Globus pallidus (tissue), 1 donor: ENCODE measurements around the gene LGR6.

ENCODE experiments used
- DNase-seq: peaks from one replicate; pipeline ENCODE4 v3.0.0-alpha.2; 2015; ENCODE audit warnings: low spot score

The LGR6 gene

GRCh38 chr1:202289009-202289408 lies 95.4 kb downstream of the LGR6 start:
- no peak for DNase-seq

DNA sequence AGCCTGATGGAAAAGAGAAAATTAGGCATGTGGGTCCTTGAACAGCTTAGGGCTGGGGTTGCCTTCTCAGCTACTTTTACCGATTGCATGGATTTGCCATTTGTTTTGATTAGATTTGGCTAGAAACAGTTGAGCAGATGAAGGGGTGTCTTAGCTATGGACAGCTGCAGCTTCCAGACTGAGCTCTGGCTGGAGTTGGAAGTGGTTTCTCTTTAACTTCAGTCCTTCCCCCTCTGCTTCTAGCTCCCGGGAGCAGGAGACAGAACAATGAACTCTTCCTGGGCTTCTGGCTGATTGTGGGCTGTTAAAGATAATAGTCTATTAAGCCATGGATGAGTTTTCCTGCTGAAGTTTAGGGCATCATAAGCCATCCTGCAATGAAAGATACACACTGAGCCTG lies 97.4 kb downstream of the LGR6 start:
- no peak for DNase-seq

DNA sequence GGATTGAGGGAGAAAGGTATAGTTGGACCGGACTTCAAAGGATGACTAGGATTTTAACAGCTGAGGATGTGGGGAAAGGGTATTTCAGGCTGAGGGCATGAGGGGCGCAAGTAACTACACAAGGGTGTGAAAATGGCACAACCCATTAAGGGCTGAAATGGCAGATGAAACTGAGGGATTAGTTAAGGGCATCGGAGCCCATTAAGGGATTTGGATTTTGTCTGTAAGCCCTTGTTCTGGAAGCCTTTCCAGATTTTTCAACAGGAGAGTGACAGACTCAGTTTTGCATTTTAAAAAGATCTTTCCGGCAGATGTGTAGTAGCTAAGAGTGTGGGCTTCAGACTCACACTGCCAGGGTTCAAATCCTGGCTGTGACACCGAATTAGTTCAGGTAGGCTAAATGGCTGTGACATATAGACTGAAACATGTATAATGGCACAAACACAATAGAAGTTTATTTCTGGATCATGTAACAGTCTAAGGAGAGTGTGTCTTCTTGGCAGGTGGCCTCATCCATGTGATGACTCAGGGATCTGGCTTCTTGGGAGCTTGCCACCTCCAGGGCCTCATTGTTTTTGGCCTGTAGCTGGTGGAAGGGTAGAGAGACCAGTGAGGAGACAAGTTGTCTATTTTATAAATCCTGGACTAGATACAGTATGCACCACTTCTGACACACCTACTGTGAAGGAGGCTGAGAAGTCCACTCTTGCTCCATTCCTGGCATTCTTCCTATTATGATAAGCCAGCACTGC lies 98.5 kb downstream of the LGR6 start:
- no peak for DNase-seq

DNA sequence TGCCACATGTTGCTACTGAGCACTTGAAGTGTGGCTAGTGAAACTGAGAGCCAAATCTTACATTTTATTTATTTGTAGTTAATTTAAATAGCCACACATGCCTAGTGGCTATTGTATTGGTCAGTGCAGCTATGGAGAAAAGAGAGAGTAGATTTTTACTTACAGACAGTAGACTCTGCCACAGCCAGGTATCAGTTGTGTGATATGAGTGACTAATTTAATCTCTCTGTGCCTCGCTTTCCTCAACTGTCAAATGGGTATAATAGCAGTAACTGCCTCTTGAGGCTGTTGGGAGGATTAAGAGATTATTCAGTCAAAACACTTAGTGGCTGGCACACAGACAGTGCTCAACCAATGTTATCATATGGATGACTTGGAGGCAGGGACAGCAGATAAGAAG lies 99.2 kb downstream of the LGR6 start:
- DNase-seq = no peak

DNA sequence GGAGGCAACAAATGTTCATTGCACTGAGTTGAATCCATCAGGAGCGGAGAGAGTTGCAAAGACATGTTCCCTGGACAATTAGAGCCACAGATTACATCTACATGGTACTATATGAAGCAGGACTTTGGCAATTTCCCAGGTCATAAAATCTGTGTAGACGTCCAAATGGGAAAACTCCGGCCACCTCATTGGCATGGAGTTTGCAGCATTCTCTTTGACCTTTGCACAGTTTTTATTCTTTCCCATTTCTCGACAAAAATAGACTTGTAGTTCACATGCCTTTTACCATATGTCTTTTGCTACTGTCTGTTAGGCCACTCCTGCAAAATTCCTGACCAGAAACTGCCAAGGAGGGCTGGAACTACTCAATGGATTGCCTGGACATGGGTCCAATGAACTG lies 100.0 kb downstream of the LGR6 start:
- no peak for DNase-seq

- no peak for DNase-seq
Measured at GRCh38 chr1:202302166-202302565, 108.6 kb downstream of the LGR6 start.

DNA sequence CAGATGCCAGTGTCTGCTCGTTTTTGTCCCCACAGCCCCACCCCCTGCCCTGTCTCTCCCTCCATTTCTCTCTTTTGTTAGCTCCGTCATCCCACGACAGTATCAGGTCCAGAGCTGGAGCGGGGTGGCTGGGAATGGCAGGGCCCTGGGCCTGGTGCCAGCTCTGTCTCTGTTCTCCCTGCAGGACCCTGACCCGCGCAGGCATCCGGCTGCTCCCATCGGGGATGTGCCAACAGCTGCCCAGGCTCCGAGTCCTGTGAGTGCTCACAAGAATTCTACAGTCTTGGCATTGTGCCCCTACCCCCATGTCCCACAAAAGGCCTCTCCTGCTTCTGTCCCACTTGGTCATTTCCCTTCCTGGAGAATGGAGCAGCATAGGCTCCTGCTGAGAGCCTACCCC lies 110.8 kb downstream of the LGR6 start:
- DNase-seq = no peak

DNA sequence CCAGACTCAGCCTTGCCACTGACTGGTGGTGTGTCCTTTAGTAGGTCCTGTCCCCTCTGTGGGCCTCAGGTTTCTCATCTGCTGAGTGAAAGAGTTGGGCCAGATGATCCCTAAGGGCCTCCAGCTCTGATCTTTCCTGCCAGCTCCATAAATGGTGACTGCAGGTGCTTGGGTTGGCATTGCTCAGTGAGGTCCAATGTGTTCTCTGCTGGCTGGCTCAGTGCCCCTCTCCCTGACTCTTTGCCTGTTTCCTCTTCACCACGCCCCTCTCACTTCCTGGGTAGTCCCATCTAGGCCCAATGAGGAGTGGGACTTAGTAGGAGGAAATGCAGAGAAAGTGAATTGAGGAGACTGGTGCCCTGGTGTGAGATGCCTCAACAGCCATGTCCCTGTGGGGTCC lies 111.6 kb downstream of the LGR6 start:
- no peak for DNase-seq

GRCh38 chr1:202306535-202307345 lies 113.1 kb downstream of the LGR6 start:
- peak; percentile 20 for DNase-seq

GRCh38 chr1:202310071-202310725 lies 116.6 kb downstream of the LGR6 start:
- no peak for DNase-seq

DNA sequence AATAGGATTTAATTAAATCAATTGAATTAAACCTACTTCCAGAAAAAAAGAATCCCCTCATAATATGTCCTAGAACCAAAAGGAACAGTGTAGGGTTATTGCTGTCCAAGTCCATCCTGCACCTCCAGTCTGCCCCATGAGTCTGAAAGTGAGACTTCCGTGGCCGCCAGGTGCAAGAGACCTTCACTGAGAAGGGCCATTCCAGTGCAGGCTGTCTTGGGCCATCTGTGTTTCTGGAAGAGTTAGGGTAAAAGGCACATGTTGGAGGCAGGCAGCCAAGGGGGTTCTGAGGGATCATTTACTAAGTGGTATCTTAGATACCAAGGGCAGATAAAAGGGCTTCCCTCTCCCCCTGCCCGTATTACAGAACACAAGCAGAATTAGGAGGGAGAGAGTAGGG lies 117.1 kb downstream of the LGR6 start:
- DNase-seq = no peak

GRCh38 chr1:202311875-202312635 lies 118.5 kb downstream of the LGR6 start:
- DNase-seq = no peak

GRCh38 chr1:202315576-202316168 lies 122.1 kb downstream of the LGR6 start:
- peak; percentile 53 for DNase-seq

DNA sequence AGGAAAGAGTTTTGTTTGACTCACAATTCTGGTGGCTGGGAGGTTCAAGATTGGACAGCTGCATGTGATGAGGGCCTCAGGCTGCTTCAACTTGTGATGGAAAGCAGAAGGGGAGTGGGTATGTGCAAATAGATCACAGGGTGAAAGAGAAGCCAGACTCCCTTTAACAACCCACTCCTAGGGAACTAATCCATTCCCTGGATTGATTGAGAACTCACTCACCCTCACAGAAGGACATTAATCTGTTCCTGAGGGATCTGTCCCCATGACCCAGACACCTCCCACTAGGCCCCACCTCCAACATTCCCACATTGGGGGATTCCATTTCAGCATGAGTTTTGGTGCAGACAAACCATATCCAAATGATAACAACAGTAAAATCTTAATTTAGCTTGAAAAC lies 122.6 kb downstream of the LGR6 start:
- DNase-seq = no peak

DNA sequence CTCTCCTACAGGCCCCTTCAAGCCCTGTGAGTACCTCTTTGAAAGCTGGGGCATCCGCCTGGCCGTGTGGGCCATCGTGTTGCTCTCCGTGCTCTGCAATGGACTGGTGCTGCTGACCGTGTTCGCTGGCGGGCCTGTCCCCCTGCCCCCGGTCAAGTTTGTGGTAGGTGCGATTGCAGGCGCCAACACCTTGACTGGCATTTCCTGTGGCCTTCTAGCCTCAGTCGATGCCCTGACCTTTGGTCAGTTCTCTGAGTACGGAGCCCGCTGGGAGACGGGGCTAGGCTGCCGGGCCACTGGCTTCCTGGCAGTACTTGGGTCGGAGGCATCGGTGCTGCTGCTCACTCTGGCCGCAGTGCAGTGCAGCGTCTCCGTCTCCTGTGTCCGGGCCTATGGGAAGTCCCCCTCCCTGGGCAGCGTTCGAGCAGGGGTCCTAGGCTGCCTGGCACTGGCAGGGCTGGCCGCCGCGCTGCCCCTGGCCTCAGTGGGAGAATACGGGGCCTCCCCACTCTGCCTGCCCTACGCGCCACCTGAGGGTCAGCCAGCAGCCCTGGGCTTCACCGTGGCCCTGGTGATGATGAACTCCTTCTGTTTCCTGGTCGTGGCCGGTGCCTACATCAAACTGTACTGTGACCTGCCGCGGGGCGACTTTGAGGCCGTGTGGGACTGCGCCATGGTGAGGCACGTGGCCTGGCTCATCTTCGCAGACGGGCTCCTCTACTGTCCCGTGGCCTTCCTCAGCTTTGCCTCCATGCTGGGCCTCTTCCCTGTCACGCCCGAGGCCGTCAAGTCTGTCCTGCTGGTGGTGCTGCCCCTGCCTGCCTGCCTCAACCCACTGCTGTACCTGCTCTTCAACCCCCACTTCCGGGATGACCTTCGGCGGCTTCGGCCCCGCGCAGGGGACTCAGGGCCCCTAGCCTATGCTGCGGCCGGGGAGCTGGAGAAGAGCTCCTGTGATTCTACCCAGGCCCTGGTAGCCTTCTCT lies 124.6 kb downstream of the LGR6 start:
- DNase-seq = no peak

GRCh38 chr1:202319381-202320080 lies 125.9 kb downstream of the LGR6 start:
- no peak for DNase-seq

DNA sequence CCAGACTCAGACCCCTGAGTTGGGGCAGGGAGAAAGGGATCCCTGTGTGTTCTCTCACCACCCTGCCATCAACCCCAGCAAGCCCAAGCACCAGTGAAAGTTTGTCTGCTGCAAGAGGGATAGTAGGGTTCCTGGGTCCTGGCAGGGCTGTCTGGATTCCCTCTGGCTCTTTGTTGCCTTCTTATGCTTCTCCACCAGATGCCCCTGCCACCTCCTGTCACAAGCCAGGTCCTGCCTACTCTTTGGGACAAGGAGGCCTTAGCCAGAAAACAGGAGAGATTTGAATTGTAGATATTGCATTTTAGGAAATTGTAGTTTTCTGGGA lies 126.4 kb downstream of the LGR6 start:
- DNase-seq = no peak

GRCh38 chr1:202323731-202324130 lies 130.1 kb downstream of the LGR6 start:
- DNase-seq = no peak

DNA sequence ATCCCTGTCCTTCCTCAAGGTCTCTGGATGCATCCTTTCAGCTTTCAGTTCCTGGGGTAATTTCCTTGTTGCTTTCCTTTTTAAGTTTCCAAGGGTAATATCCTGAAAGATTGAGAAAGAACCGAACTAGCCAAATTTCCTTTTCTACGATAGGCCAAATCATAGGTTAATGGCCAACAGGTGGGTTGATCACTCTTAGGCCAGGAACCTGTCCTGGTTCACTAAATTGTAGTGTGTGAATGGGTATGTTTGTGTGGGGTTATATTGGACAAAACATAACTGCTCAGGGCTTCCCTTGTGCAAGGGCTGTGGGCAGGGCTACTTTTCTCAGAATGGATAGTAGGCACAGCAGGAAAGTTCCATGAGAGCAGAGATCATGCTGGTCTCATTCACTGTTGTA lies 131.0 kb downstream of the LGR6 start:
- no peak for DNase-seq

DNA sequence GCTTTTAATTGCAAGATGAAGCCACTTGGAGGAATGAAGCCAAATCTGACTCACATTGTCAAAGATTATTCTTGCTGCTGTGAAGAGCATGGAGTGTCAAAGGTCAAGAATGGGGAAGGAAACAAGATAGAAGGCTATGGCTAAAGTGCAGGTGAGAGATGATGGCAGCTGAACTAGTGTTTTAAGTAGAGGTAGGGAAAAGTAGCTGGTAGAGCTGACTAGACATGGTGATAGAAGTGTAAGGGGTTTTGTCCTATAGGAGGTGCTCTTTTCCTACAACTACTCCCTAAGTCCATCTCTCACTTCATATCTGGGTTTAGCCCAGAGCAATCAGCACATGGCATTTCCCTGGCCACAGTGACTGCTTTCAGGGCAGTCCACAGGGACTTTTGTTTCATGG lies 136.3 kb downstream of the LGR6 start:
- no peak for DNase-seq
